GM21515 (cell line): ENCODE measurements around the gene PLA2G4A.

Source experiments
- ATAC-seq: cut with Tn5 transposase; IDR thresholded peaks from one replicate; pipeline ENCODE4 v1.9.1; 2021; ENCODE audit not compliant: unreplicated experiment

Gene PLA2G4A

GRCh38 chr1:186975220-186975619 lies 146.5 kb downstream of the PLA2G4A start:
- ATAC-seq = no peak

- no peak for ATAC-seq
These were observed 148.0 kb downstream of the PLA2G4A start for GRCh38 chr1:186976700-186977099.

- ATAC-seq = no peak
These were observed 148.7 kb downstream of the PLA2G4A start for GRCh38 chr1:186977266-186977957.

- ATAC-seq = no peak
These were observed 150.1 kb downstream of the PLA2G4A start for GRCh38 chr1:186978596-186979556.

GRCh38 chr1:186980400-186980799 lies 151.7 kb downstream of the PLA2G4A start:
- no peak for ATAC-seq

GRCh38 chr1:186982116-186982515 lies 153.4 kb downstream of the PLA2G4A start:
- ATAC-seq = no peak

GRCh38 chr1:186983327-186983726 lies 154.6 kb downstream of the PLA2G4A start:
- ATAC-seq = no peak

GRCh38 chr1:186984959-186985358 lies 156.2 kb downstream of the PLA2G4A start:
- no peak for ATAC-seq

GRCh38 chr1:186985889-186986491 lies 157.2 kb downstream of the PLA2G4A start:
- no peak for ATAC-seq

GRCh38 chr1:186987065-186987464 lies 158.3 kb downstream of the PLA2G4A start:
- ATAC-seq = no peak

GRCh38 chr1:186987769-186988168 lies 159.0 kb downstream of the PLA2G4A start:
- no peak for ATAC-seq

- ATAC-seq = no peak
These were observed 165.2 kb downstream of the PLA2G4A start for GRCh38 chr1:186993996-186994395.

GRCh38 chr1:186994897-186995296 lies 166.1 kb downstream of the PLA2G4A start:
- no peak for ATAC-seq

GRCh38 chr1:186996816-186997215 lies 168.1 kb downstream of the PLA2G4A start:
- no peak for ATAC-seq

- ATAC-seq = no peak
These were observed 169.1 kb downstream of the PLA2G4A start for GRCh38 chr1:186997877-186998276.

GRCh38 chr1:186999506-186999905 lies 170.8 kb downstream of the PLA2G4A start:
- no peak for ATAC-seq

GRCh38 chr1:187001198-187001889 lies 172.6 kb downstream of the PLA2G4A start:
- no peak for ATAC-seq

GRCh38 chr1:187003353-187003752 lies 174.6 kb downstream of the PLA2G4A start:
- ATAC-seq = no peak

- no peak for ATAC-seq
These were observed 178.1 kb downstream of the PLA2G4A start for GRCh38 chr1:187006896-187007295.

- no peak for ATAC-seq
These were observed 180.6 kb downstream of the PLA2G4A start for GRCh38 chr1:187009320-187009719.
